Stimulated activated CD4-positive, alpha-beta T cell treated with anti-CD3 and anti-CD28 coated beads, TNF-alpha, amount 100 ng/mL, for 4 hours (primary cell): ENCODE measurements around the gene SCLY.

Experiments used
- DNase-seq, 3 experiments: peaks; one replicate each; pipeline ENCODE4 v3.0.0-alpha.2; 2020; ENCODE audit warnings: low read depth in 3 of 3

The SCLY gene

DNA sequence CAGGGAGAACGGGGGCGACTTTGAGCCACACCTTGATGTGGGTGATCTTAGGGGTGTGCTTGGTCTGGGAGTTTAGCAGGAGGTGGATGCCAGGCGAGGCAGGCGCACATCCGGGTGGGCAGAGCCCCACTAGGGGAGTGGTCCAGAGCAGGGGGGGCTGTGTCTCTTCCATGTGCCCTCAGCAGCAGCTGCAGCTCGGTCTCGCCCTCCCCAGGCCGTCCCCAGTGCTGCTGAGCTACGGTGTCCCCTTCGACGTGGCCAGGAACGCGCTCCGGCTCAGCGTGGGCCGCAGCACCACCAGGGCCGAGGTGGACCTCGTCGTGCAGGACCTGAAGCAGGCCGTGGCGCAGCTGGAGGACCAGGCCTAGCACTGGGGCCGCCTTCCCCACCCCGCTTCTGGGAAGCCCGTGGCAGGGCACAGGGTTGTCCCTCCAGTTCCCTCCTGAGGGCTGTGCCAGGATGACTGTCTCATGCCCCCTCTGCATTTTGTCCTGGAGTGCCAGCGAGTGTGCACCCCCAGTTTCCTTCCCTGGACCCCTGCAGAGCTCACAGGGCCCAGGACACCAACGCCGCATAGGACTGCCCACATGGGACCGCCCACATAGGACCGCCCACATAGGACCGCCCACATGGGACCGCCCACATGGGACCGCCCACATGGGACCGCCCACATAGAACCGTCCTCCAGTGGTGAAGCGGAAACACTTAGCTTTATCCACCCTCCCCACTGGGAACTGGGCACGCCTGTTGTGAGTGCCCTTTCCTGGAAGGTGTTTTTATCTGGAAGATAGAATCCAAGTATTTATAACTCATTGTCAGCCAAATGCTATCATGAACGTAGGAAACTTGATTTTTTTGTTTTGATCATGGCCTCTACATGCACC, 37.4 kb downstream of the SCLY start:
- no peak for DNase-seq

DNA sequence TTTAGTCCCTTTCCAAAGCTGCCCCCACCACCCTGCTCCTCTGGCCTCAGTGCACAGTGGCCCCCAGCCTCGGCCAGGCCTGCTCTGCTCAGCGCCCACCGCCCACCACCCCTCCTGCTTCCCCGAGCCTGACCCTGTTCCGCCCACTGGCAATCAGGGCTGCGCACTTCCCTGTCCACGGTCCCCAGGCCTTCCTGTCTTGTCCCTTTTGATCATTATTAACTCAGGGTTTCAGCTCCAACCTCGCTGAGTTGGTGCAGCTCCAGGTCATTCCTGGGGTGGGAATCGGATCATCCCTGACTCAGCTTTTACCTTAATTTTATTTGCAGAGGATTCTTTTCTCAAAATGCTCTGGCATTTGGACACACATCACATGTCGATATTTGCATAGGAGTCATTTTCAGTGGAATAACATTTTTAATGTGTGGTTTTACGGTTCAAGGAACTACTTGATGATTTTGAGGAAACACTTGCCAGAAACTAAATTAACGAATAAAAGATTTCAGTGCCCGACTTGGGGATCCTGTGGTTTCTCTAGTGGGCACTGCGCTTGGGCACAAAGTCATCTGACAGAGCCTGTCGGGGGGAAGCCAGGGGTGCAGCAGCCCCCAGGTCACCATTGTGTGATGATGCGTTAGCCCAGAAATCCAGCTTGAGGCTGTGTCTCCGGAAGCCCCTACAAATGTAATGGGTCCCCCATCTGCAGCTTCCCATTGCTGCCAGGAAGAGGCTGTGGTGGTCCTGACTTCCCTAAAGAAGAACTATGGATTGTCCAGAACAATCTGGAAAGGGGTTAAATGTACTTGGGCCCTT, 38.3 kb downstream of the SCLY start:
- DNase-seq: no peak

DNA sequence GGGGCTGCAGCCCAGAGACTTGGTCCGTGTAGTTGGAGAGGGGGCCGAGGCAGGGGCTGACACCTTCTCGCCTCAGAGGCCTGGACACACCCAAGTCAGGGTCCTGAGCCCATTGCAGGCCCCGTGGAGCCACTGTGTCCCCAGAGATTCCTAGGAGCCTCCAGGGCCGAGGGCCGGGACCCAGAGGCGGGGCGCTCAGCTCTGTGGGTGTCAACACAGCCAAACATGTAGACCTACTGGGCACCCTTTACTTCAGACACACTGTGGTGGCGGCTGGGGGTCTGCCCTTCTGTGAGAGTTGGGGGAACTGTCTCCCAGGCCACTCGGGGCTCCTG, 38.9 kb downstream of the SCLY start:
- DNase-seq: no peak

DNA sequence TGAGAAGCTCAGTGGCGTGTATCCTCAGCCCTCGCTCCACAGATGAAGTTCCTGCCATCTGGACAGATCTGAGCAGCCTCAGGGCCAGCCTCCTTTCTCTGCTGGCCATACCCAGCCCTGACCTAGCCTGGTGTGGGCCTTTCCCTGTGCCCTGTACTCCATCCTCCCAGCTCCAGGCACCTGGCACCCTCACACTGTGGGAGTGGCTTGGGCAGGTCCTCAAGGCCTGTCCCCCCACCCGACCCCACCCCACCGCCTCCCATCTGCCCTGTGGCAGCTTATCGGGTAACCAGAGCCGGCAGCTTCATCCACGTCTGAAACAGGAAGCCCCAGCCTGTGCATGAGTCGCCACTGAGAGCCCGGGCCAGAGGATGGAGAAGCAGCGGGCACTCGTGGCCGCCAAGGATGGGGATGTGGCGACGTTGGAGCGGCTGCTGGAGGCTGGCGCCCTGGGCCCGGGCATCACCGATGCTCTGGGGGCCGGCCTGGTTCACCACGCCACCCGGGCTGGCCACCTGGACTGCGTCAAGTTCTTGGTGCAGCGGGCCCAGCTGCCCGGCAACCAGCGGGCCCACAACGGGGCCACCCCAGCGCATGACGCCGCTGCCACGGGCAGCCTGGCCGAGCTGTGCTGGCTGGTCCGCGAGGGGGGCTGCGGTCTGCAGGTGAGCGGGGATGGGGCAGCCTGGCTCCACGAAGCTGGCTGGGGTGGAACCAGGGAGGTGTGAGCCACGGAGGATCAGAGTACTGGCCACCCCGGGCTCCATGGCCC, 39.4 kb downstream of the SCLY start, which contains the start of gene ESPNL:
Gene ESPNL, plus strand, starts transcription at position 292 of the 772 bp plus-strand sequence. Its CDS starts 80 bp downstream, at position 372.
- DNase-seq: no peak

DNA sequence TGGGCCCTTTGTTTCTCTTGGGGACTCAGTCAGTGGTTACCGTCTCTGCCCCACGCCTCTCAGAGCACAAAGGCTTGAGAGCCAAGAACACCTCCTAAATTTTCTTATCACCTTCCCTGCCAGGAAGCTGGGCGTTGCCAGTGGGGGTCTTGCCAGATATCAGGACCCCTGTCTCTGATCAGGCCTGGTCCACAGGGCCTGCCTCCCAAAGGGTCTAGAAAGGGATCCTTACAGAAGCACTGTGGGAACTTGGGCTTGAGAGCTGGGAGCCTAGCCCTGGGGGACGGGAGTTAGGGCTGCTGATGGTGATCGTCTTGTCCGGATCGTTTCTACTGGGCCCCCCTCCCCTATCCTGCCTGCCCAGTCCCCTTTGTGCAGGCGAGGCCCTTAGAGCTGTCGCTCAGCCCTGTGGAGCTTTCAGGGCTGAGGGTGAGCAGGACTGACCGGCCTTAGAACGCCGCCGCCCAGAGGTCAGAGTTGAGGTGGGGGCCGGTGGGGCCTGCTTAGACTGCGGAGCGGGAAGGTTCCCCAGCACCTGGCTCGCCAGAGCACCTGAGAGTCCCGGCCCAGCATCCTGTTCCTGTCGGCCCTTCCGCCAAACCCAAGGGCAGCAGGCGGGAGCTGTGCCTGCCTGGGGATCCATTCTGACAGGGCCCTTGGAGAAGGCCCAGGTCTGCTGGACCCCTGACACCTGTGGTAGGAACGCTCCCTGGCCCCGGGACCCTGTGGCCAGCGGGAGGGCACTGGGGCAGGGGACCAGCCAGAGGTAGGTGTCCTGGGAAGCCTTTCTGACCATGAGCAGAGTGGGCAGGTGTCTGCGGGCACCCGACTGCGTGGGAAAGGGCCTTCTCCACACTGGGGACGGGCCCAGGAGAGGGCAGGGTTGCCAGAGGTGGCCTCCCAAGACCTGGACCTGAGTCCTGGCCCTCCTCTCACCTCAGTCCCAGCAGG, 40.3 kb downstream of the SCLY start:
- no peak for DNase-seq

DNA sequence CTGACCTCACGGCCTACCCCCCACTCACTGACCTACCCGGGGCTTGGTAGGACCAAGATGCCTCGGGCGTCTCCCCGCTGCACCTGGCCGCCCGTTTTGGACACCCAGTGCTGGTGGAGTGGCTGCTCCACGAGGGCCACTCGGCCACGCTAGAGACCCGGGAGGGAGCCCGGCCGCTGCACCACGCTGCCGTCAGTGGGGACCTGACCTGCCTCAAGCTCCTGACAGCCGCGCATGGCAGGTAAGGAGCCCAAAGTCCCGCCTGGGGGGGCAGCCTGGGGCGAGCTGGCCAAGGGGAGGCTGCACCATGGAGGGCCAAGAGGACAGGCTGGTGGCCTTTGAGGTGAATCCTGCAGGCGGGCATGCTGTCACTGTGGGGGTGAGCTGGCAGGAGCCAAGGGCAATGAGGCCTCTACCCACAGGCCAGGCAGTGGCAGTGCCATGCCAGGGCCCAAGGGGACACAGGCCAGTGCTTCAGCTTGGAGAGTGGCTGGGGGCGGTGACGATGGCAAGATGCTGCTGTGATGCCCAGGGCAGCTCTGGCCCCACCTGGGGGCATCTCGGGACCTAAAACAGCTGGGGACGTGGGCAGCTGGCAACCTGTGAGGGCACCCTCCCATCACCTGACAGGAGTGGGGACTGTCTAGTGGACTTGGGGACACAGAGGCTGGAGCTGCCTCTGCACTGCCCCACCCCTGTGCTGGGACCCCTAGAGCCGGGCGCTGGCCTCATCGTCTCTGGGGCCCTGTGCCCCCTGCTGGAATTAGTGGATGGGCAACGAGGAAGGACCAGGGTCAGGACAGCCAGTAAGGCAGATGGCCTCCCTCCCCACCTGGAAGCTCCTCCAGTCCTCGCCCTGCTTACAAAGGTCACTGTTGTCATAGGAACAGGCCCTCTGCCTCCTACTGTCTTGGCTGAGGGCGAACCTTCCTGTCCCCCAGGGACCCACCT, 41.4 kb downstream of the SCLY start:
- DNase-seq: no peak

DNA sequence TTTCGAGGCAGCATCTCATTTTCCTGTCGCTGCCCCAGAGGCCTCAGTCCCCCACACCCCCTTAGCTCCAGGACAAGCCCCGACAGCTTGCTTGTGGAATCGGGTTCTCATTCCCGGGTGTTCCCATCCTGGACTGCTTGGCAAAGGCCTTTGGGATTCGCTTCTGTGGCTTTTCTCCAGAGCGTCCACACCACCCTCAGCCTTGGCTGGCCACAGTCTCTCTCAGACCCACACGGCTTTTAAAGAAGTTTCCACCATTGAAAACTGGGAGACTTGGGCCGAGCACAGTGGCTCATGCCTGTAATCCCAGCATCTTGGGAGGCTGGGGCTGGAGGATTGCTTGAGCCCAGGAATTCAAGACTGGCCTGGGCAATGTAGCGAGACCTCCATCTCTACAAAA, 42.1 kb downstream of the SCLY start:
- DNase-seq: no peak

DNA sequence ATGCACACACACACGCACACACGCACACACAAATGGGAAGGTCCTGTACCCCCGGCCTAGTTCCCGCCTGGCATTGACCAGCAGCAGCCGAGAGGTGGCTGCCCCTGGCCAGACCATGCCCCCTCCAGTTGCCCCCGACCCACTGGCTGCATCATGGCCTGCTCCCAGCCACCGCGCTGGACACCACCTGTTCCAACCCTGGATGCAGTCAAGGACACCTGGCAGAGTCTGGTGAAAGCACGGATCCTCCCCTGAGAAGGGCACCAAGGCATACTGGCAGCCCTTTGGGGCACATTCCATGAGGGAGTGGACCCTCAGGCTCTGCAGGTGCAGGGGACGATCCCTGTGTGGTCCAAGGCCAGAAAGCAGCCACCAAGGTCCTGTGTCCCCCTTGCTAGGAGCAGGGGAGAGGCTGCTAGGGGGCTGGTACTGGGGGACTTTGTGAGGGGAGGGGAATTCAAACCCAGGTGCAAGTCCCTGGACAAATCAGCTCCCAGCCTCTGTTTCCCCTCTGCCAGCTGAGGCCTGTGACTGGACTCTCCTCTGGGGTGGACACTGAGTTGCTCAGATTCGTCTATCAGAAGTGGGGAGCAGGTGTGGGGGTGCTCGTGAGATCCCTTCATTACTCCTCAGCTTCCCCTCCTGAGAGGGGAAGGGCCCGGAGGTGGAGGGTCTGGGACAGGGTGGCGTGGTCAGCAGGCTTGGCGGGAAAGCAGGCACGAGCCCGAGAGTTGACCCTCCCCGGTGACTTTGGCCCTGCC, 42.8 kb downstream of the SCLY start:
- no peak for DNase-seq

DNA sequence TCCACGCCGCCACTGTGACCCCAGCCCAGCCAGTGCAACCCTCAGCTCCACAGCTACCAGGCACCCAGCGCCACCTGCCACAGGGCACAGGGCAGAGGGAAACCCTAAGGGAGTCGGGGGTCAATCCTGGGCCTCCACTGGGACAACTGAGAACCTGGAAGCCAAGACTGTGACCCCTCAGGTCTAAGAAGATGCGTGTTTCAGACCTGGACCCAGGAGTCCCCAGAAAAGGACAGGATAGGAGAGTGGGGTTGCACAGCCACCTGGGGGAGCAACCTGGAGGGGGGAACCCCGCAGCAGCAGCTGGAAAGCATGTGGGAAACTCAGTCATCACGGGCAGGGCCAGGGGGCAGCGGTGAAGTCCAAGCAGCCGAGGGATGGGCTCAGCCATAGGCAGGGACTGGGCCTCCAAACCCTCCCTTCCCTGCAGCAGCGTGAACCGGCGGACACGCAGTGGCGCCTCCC, 43.5 kb downstream of the SCLY start:
- DNase-seq: no peak

DNA sequence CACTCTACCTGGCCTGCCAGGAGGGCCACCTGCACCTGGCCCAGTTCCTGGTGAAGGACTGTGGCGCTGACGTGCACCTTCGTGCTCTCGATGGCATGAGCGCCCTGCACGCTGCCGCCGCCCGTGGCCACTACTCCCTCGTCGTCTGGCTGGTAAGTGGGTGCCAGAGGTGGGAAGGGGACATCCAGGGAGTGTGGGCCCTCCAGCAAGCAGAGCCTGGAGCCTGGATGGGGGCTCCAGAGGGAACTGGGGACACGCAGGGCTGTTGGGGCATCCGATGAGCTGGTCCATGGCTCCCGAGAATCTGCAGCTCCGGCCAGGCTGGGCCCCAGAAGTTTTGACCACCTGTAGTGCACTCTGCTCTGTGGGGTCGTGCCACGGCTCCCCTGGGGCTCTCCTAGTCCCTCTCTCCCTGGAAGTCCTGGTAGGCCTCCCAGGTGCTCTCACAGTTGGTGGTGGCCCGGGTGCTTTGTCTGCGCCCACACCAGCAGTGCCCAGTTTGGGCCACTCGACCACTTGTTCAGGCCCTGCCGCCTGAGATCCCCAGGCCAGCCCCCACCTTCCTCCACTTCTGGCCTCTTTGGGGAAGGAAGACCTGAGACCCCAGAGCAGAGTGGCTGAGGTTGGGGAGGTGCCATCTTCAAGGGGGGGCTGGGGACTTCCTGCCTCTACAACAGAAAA, 44.0 kb downstream of the SCLY start:
- DNase-seq: no peak

DNA sequence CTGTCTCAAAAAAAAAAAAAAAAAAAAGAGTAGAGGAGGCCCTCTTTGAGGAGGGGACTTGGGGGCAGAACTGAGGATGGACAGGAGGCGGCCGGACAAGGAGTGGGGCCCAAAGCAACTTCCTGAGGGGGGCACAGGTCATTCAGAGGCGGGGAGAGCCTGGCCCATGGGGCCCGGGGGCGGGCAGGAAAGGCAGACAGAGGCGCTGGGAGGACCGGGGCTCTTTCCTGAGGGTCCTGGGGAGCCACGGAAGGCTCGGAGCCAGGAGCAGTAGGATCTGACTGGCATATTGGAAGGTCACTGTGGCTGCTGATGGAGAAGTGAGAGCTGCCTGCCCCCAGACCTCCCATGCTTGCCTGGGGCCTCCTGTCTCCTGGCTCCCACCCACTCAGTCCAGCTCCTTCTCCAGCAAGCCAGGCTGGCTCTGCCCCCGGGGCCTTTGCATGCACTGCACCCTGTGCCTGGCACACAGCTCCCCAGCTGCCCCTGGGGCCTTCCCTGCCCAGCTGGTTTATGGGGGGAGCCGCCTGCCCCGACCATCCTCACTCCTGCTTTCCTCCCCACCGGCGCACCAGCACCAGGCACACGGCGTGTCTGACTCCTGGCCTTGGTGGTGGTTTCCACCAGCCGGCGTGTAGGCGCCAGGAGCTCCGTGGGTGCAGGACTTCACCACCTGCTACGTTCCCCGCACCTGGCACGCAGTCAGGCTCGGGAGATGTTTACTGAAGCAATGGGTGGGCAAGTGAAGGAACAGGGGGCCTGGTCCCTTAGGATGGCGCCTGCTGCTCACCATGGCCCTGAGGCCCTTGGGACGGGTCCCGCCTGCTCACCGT, 44.9 kb downstream of the SCLY start:
- DNase-seq: no peak

DNA sequence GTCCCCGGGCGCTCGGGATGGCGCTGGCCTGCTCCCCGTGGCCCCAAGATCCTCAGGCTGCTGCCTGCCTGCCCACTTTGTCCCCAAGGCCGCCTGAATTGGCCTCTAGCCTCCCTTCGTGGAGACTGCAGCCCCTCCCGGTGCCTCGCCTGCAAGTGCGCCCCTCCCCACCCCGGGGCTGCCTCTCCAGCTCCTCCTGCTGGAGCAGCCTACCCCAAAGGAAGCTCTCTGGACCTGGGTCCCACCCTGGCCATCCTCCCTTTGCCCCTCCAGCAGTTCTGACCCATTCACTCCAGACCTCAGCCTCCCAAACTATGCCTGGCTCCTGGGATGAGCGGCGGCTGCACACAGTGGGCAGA, 45.5 kb downstream of the SCLY start:
- no peak for DNase-seq

DNA sequence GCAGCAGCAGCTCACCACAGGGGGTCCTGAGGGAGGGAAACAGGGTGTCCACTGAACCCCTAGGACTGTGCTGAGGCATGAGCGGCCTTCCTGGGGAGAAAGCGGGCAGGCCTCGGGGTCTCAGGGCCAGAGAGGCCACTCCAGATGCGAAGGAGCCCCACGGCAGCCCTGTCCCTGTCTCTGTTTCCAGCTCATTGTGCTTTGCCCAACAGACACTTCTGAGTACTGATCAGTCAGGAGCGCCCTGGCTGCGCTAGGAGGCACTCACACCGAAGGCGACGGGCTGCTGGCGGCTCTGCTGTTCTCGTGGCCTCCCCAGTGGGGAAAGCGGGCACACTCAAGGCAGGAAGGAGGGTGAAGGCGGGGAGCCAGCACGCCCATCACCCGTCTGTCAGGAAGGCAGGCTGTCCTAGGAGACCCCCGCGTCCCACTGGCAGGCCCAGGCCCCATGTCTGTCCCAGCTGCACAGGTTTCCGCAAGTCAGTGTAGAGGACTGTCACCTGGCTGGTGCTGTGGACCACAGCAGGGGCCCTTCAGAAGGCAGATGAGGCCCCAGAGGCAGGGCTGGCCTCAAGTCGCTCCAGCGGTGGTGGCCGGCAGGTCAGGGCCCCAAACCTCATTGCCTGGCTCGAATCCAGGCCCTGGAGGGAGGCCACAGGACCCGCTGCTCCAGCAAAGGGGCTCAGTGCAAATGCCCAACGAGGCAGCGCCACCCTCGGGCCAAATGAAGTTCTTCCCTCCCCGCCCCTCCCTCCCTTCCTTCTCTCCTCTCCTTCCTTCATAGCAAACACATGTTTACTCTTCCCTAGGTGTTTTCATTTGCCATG, 46.1 kb downstream of the SCLY start:
- no peak for DNase-seq

DNA sequence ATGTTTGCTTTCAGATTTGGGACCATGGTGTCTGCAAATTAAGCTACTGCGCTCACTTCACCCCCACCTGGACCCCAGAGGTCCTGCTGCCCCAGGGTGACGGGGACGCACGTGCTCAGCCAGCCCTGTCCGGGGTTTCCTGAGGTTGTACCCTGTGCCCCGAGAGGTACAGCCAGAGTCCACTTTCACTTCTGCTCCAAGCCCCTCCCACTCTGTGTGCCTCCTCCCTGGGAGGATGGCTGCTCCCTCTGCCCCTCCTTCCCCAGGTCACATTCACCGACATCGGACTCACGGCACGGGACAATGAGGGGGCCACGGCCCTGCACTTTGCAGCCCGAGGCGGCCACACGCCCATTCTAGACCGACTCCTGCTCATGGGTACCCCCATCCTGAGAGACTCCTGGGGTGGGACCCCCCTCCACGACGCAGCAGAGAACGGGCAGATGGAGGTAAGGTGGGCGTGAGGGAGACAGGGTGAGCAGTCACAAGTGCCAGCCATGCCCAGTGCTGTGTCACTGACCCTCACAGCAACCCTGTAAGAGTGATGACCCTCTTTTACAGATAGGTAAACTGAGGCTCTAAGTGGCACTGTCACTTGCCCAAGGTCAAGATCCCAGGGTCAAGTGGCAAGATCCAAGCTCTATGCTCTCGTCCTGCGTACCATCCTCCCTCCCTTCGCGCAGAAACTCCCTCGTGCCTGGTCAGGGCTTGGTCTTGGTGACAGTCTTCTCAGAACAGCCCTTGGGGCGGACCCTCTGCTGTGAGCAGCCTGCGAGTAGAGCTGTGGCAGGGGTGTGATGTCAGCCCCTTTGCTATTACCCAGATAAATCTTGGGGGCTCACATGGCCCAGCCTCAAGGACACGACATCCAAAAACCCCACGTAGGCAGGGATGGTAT, 47.0 kb downstream of the SCLY start:
- DNase-seq: no peak

DNA sequence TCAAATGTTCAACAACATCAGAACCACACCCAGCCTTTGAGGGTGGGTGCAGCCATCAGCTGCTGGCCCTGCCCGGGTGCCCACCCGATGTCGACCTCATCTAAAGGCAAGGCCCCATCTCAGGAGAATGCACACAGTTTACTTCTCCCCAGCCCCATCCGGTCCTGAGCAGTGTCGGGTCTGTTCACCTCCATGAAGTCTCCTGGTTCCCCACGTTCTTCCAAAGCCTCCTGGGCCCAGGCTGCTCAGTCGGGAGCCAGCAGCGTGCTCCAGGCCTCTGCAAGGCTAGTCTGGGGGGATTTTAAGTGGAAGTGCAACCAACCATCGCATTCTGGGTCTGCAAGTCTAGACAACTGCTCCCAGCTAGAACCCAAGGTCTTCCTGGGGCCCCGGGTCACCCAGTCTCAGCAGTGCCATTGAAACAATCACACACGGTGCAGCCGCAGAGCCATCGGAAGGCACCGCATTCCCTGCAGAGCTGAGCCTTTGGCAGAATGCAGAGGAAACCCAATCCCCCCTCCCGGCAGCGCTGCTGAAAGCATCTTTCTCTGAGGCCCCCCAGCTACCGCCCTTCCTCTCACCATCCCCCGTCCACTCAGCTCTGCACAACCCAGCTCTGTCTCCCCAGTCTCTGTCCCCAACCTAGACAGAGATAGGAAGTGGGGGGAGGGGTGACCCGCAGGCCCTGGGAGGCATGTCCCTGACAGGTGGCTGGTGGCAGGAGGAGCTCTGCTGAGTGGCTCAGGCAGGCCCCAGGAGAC, 47.8 kb downstream of the SCLY start:
- no peak for DNase-seq
